Tibial nerve (tissue), 4 donors: ENCODE measurements around the gene TFPI2. TPM values are rescaled to one million over a fixed set of nuclear protein-coding genes. Genes with fewer than 3 reads are reported as not detected.

ENCODE experiments used
- DNase-seq, 2 donors: peaks; one replicate each; pipeline ENCODE4 v3.0.0-alpha.2; 2019; ENCODE audit warnings: low spot score in 2 of 2
- H3K27ac ChIP-seq, 4 donors: fragments of 200-600 bp; sonication (generic) in 3 of 4; one replicate each; pipeline ENCODE4 v1.5.1; 2017 to 2019; ENCODE audit warnings: mild to moderate bottlenecking in 1 of 4
- H3K27me3 ChIP-seq, 2 donors: fragments of 200-600 bp; sonication (generic) in 1 of 2; one replicate each; pipeline versions ENCODE4 v1.5.1 to v1.6.0; 2017 to 2019
- H3K36me3 ChIP-seq, 3 donors: fragments of 200-600 bp; sonication (generic); one replicate each; pipeline ENCODE4 v1.5.1; 2018 to 2019
- H3K4me1 ChIP-seq, 4 donors: fragments of 200-600 bp; sonication (generic) in 3 of 4; one replicate each; pipeline ENCODE4 v1.5.1; 2017 to 2019
- H3K4me3 ChIP-seq, 4 donors: fragments of 200-600 bp; sonication (generic) in 3 of 4; one replicate each; pipeline ENCODE4 v1.5.1; 2017 to 2019; ENCODE audit warnings: mild to moderate bottlenecking in 1 of 4, moderate library complexity in 1 of 4
- H3K9me3 ChIP-seq, 4 donors: fragments of 200-600 bp; sonication (generic) in 3 of 4; one replicate each; pipeline ENCODE4 v1.5.1; 2017 to 2019
- CTCF ChIP-seq, 5 experiments: fragments of 200-600 bp in 3 of 5; fragments of 450-650 bp in 2 of 5; sonication (generic) in 3 of 5; IDR thresholded peaks; one replicate each; pipeline ENCODE4 v1.5.1; 2016 to 2019; ENCODE audit warnings: antibody characterized with exemption in 5 of 5, mild to moderate bottlenecking in 3 of 5, moderate library complexity in 2 of 5
- EP300 ChIP-seq, 2 donors: sonication (generic); formaldehyde crosslinking; IDR thresholded peaks; one replicate each; pipeline ENCODE4 v1.6.1; 2017; ENCODE audit warnings: antibody characterized with exemption in 2 of 2, mild to moderate bottlenecking in 1 of 2
- POLR2A ChIP-seq, 2 donors: fragments of 450-650 bp; IDR thresholded peaks; one replicate each; pipeline ENCODE4 v1.6.1; 2017; ENCODE audit warnings: antibody characterized with exemption in 2 of 2, mild to moderate bottlenecking in 2 of 2, moderate library complexity in 2 of 2
- WGBS, 2 donors: methylation state at CpG; one replicate each; pipeline ENCODE4 v1.1.5; 2018; 5-methylcytosine and 5-hydroxymethylcytosine counted together
- total RNA-seq, 4 donors: library from RNA; depleted of rRNA; stranded (reverse); fragments of >200 nt; gene quantifications; one replicate each; pipeline ENCODE4 v1.1.0, GENCODE V29; 2016

The TFPI2 gene
- total RNA-seq, 4 donors from 2014 or later: 0.44 to 4.0 (median 1.8) TPM; not detected in 1

- H3K4me1 ChIP-seq: no peaks in the 10 kb centered on the region
- 87 to 91% methylated on average over 1 of the region's 1 CpG for WGBS, 2 donors
- no peak overlapping the region for H3K4me3 ChIP-seq
- DNase-seq: no peak
- H3K27me3 ChIP-seq: no peaks in the 10 kb centered on the region
- H3K36me3 ChIP-seq: no peaks in the 10 kb centered on the region
- H3K27ac ChIP-seq: no peak overlapping the region
- H3K9me3 ChIP-seq: no peaks in the 10 kb centered on the region
- TF ChIP-seq POLR2A (IDR thresholded peaks at IDR 0.05): no peak
Measured at GRCh38 chr7:93854480-93854879, 36.1 kb downstream of the TFPI2 start.

- no peak overlapping the region for H3K4me3 ChIP-seq
- TF ChIP-seq CTCF (IDR thresholded peaks at IDR 0.05): no peak
- TF ChIP-seq POLR2A (IDR thresholded peaks at IDR 0.05): no peak
- no peak for TF ChIP-seq EP300 (IDR thresholded peaks at IDR 0.05)
- no peak for DNase-seq
- no peak overlapping the region for H3K27ac ChIP-seq
- H3K36me3 ChIP-seq: no peaks in the 10 kb centered on the region
- H3K9me3 ChIP-seq: no peaks in the 10 kb centered on the region
- no peaks in the 10 kb centered on the region for H3K27me3 ChIP-seq
- no peaks in the 10 kb centered on the region for H3K4me1 ChIP-seq
- WGBS, 2 donors: 78 to 81% methylated on average over 2 of the region's 2 CpGs
Measured at GRCh38 chr7:93851536-93851935, 39.0 kb downstream of the TFPI2 start.

- no peak overlapping the region for H3K27ac ChIP-seq
- H3K4me1 ChIP-seq: no peaks in the 10 kb centered on the region
- TF ChIP-seq EP300 (IDR thresholded peaks at IDR 0.05): no peak
- no peak for TF ChIP-seq CTCF (IDR thresholded peaks at IDR 0.05)
- no peak for TF ChIP-seq POLR2A (IDR thresholded peaks at IDR 0.05)
- H3K27me3 ChIP-seq: no peaks in the 10 kb centered on the region
- WGBS, 2 donors: 60 to 64% methylated on average over 1 of the region's 1 CpG
- no peaks in the 10 kb centered on the region for H3K9me3 ChIP-seq
- no peak overlapping the region for H3K4me3 ChIP-seq
- no peak for DNase-seq
- H3K36me3 ChIP-seq: no peaks in the 10 kb centered on the region
Measured at GRCh38 chr7:93843260-93843659, 47.3 kb downstream of the TFPI2 start.

GRCh38 chr7:93838966-93839365, 51.6 kb downstream of the TFPI2 start:
- DNase-seq: no peak
- Histone ChIP-seq H3K36me3 (no peaks in the 10 kb centered on the region), H3K27ac (no peak overlapping the region)

GRCh38 chr7:93837245-93837644, 53.3 kb downstream of the TFPI2 start:
- Histone ChIP-seq H3K4me1 (peaks cover 0 to 9% (median 0%) of the 10 kb centered on the region in 4 donors), H3K27ac (no peak overlapping the region), H3K27me3 (no peaks in the 10 kb centered on the region), H3K36me3 (no peaks in the 10 kb centered on the region), H3K4me3 (no peak overlapping the region), H3K9me3 (no peaks in the 10 kb centered on the region)
- TF ChIP-seq CTCF (IDR thresholded peaks at IDR 0.05) (no peak), EP300 (IDR thresholded peaks at IDR 0.05) (no peak)
- 95% methylated on average over 3 of the region's 3 CpGs for WGBS, 2 donors
- no peak for DNase-seq

More at GRCh38 chr7:93838966-93839365, 51.6 kb downstream of the TFPI2 start:
- H3K4me3 ChIP-seq: no peak overlapping the region
- no peaks in the 10 kb centered on the region for H3K27me3 ChIP-seq
- H3K4me1 ChIP-seq: peaks cover 0 to 9% (median 0%) of the 10 kb centered on the region in 4 donors
- 15 to 32% methylated on average over 1 of the region's 1 CpG for WGBS, 2 donors
- no peaks in the 10 kb centered on the region for H3K9me3 ChIP-seq
- no peak for TF ChIP-seq CTCF (IDR thresholded peaks at IDR 0.05)
- TF ChIP-seq POLR2A (IDR thresholded peaks at IDR 0.05): no peak
- TF ChIP-seq EP300 (IDR thresholded peaks at IDR 0.05): no peak

GRCh38 chr7:93836116-93836515, 54.4 kb downstream of the TFPI2 start:
- no peak for TF ChIP-seq POLR2A (IDR thresholded peaks at IDR 0.05)
- TF ChIP-seq EP300 (IDR thresholded peaks at IDR 0.05): no peak
- TF ChIP-seq CTCF (IDR thresholded peaks at IDR 0.05): no peak
- H3K9me3 ChIP-seq: no peaks in the 10 kb centered on the region
- peaks cover 0 to 9% (median 0%) of the 10 kb centered on the region in 4 donors for H3K4me1 ChIP-seq
- H3K27me3 ChIP-seq: no peaks in the 10 kb centered on the region
- H3K27ac ChIP-seq: no peak overlapping the region
- no peak for DNase-seq
- no peak overlapping the region for H3K4me3 ChIP-seq
- 18 to 24% methylated on average over 4 of the region's 4 CpGs for WGBS, 2 donors
- no peaks in the 10 kb centered on the region for H3K36me3 ChIP-seq
